NB4 (cell line): ENCODE results near the gene CDH22.
A peak's percentile ranks its signal among the peaks of the same experiment; 100 is the strongest.

Experiments
- DNase-seq: peaks from one replicate; pipeline ENCODE4 v3.0.0; 2010; ENCODE audit warnings: low read depth
- H3K4me3 ChIP-seq: one replicate; pipeline ENCODE4 v1.5.1; 2011; ENCODE audit warnings: mild to moderate bottlenecking, low read depth, low read length, moderate library complexity
- CTCF ChIP-seq: IDR thresholded peaks from one replicate; pipeline ENCODE4 v1.5.1; 2012; ENCODE audit warnings: low read depth, low read length
- MAX ChIP-seq: IDR thresholded peaks from 2 replicates; pipeline ENCODE4 v1.6.1; 2011; ENCODE audit warnings: low read depth, low read length
- MYC ChIP-seq: IDR thresholded peaks from 2 replicates; pipeline ENCODE4 v1.6.1; 2011; ENCODE audit warnings: low read depth, low read length
- POLR2A ChIP-seq: IDR thresholded peaks from 2 replicates; pipeline ENCODE4 v1.6.1; 2011; ENCODE audit warnings: mild to moderate bottlenecking; ENCODE audit not compliant: insufficient read length; ENCODE audit errors: extremely low read depth

CDH22 gene

DNA sequence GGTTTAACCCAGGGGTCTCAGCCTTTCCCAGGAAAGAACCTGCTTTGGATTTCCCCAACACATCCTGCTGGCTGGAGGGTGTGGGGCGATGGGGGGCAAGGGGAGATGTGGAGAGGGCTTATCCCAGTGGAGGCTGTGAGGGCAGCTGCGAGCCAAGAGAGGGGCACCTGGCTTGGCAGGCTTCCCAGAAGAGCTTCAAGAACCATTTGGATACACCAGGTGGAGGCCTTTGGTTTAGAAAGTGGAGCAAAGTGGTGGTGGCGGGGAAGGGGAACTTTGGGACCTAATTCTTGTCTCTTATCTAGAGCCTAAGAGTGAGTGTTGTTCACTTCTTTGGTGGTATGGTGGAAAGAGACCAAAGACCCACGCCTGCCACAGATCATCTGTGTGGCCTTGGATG, 177.8 kb downstream of the CDH22 start:
- H3K4me3 ChIP-seq: no peak overlapping the region
- DNase-seq: no peak
- TF ChIP-seq MYC (no peak), CTCF (no peak), POLR2A (no peak), MAX (no peak)

DNA sequence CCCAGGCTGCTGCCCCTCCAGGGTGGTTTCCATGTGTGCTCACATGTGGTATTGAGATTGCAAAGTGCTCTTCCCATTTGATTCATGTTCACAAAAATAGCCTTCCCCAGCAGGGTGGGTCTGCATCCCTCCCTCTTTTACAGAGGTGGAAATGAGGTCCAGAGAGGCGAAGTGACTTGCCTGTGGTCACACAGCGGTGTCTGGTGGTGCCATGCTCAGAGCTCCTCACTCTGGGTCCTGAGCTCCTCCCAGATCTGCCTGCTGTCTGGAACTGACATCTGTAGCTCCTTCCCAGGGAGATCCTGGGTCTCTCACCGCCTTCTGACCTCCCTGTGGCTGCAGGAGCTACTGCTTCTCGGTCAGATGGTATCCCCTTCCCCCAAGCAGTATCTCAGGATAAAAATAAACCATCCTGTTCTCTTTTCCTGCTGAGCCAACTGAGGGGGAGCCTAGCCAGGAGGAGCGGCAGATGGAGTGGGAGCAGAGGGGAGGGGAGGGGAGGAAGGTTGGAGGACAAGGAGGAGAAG, 178.3 kb downstream of the CDH22 start:
- no peak overlapping the region for H3K4me3 ChIP-seq
- DNase-seq: no peak
- TF ChIP-seq MAX (no peak), POLR2A (no peak), CTCF (no peak), MYC (no peak)

DNA sequence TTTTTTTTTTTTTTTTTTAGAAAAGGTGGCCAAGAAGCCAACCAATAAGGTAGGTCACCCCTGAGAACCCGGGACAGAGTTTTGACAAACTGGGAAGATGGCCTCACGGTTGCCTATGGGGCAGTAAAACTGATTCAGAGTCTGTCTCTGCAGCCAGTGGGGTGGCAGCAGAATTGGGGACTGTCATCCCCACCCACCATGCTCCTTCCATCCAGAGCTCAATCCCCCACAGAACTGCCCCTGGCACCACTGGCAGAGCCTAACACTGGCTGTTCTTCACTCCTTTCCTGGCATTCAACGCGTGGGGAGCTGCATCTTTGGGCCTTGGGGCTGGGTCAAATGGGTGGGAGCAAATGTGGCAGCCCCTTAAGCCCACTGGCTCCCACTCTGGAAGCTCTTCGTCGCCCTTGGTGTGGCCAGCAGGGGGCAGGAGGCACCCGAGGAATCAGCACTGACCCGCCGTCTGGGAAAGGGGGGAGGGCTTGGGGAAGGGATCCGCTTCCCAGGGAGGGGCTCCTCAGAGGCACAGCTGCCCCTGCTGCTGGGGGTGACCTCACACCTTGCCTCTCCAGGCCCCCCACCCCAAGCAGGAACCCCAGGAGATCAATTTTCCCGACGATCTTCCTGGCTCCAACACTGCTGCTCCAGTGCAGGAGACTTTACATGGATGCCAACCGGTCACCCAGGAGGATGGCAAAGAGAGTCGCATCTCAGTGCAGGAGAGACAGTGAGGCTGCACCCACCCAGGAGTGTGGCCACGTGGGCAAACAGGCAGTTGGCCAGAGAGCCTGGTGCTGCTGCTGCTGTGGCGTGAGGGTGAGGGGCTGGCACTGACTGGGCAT, 179.8 kb downstream of the CDH22 start:
- no peak overlapping the region for H3K4me3 ChIP-seq
- peak; percentile 77 for TF ChIP-seq CTCF
- no peak for TF ChIP-seq POLR2A
- DNase-seq: peak; percentile 42

- no peak overlapping the region for H3K4me3 ChIP-seq
- no peak for TF ChIP-seq CTCF
- no peak for TF ChIP-seq POLR2A
- no peak for TF ChIP-seq MAX
- no peak for TF ChIP-seq MYC
- no peak for DNase-seq
Observed at GRCh38 chr20:46127396-46128010, 180.8 kb downstream of the CDH22 start.

DNA sequence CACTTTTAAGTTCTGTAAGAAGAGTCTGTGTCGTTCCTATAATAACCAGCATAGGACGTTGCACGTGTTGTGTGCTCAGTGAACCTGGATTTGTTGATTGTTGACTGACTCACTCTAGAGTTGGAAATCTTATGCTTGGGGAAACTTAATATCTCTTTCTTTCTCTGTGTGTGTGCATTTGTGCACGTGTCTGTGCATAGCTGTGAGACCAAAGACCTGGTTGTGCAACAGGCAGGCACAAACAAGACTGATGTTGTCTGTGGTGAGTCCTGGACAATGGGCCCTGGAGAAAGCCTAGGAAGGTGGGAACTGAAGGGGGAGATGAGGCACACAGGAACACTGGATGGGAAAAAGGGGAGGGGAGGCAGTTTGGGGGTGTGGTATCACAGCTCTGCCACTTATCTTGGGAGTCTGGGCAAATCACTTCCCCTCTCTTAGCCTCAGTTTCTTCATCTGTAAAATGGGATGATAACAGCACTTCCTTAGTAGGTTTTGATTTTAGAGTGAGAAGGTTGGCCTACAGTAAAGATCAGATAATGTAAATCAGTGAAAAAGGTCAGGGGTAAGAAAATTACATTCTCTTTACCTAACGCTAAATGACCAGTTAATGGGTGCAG, 181.8 kb downstream of the CDH22 start:
- no peak for DNase-seq
- no peak overlapping the region for H3K4me3 ChIP-seq
- TF ChIP-seq CTCF (no peak), MAX (no peak), POLR2A (no peak), MYC (no peak)
